ENCODE data around the gene WDR43.
A peak's percentile ranks its signal among the peaks of the same experiment; 100 is the strongest.

The WDR43 gene

DNA sequence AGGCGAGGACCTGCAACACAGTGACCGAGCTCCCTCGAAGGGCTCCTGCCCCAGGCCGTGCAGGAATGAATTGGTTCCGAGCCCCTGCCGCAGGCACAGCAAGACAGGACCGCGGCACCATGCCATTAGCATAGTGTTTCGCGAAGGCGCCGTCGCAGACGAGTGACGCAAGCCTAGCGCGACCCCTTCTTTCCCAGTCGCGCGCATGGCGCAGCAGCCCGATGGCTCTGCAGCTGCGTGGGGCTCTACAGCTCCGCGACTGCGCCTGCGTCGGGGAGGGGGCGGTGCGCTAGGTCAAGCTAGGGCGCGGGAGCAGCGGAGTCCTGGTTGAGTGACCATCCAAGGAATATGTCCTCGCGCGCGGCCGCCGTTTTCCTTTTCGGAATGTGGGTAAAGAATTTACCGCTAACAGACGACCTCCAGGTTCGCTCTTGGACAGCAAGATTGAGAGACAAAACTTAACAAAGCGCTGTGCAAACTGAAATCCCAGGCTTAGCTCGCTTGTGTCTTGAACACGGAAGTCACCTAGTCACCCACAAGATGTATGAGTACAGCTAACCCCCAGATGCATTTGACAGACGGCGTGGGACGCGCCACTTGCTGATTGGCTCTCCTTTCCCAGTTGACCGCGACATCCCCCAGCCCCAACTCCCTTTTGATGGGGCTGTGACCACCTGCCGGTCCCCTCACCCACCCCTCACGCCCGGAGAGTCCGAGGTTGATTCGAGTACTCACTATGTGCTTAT, 24.1 kb upstream of the WDR43 start, which contains the start of gene TRMT61B:
TRMT61B (minus strand) TSS at position 164 of the 746 bp plus-strand sequence; CDS start at position 132, 32 bp downstream.
- peak; percentile 98 for DNase-seq
- H3K4me3 ChIP-seq (ENCODE audit: low read depth, low read length) = peak within 1 kb of the TSS; percentile 100
- peaks cover 10% of the 10 kb centered on the region for H3K27me3 ChIP-seq
- H3K36me3 ChIP-seq = no peaks in the 10 kb centered on the region
- H3K9me3 ChIP-seq = no peaks in the 10 kb centered on the region
- H3K4me1 ChIP-seq = no peaks in the 10 kb centered on the region
- TF ChIP-seq, protein P1, sequence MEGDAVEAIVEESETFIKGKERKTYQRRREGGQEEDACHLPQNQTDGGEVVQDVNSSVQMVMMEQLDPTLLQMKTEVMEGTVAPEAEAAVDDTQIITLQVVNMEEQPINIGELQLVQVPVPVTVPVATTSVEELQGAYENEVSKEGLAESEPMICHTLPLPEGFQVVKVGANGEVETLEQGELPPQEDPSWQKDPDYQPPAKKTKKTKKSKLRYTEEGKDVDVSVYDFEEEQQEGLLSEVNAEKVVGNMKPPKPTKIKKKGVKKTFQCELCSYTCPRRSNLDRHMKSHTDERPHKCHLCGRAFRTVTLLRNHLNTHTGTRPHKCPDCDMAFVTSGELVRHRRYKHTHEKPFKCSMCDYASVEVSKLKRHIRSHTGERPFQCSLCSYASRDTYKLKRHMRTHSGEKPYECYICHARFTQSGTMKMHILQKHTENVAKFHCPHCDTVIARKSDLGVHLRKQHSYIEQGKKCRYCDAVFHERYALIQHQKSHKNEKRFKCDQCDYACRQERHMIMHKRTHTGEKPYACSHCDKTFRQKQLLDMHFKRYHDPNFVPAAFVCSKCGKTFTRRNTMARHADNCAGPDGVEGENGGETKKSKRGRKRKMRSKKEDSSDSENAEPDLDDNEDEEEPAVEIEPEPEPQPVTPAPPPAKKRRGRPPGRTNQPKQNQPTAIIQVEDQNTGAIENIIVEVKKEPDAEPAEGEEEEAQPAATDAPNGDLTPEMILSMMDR (IDR thresholded peaks at IDR 0.05; ENCODE audit: low read depth, low read length) = no peak

DNA sequence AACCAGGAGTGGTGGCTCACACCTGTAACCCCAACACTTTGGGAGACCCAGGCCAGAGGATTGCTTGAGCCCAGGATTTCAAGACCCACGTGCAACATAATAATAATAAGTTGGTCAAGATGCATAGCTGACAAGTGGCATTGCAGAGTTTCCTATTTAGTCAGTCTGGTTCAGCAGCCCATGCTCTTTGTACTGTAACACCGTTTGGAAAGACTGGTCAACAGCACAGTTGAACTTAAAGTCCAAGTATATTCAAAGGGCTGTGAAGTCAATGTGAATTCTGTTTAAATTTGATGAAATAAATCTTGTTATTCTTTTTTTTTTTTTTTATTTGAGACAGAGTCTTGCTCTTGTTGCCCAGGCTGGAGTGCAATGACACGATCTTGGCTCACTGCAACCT, 22.8 kb upstream of the WDR43 start:
- H3K4me3 ChIP-seq (ENCODE audit: low read depth, low read length) = no peak overlapping the region
- no peaks in the 10 kb centered on the region for H3K36me3 ChIP-seq
- TF ChIP-seq, protein P1 (IDR thresholded peaks at IDR 0.05; ENCODE audit: low read depth, low read length) = no peak
- H3K27me3 ChIP-seq = peaks cover 22% of the 10 kb centered on the region
- H3K9me3 ChIP-seq = no peaks in the 10 kb centered on the region
- no peaks in the 10 kb centered on the region for H3K4me1 ChIP-seq
- DNase-seq = no peak

DNA sequence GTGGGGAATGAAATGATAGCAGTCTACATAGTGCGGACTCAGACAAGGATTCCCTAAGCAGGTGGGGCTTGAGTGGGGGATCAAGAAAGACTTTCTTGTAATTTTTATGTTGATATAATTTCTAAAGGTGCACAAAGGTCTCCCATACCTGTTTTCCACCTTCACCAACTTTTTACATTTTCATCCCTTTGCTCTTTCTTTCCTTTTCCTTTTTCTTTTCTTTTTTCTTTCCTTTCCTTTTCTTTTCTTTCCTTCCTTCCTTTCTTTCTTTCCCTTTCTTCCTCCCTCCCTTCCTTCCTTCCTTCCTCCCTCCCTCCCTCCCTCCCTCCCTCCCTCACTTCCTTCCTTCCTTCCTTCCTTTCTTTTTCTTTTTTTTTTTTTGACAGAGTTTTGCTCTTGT, 14.3 kb upstream of the WDR43 start:
- no peaks in the 10 kb centered on the region for H3K9me3 ChIP-seq
- TF ChIP-seq, protein P1 (IDR thresholded peaks at IDR 0.05; ENCODE audit: low read depth, low read length) = no peak
- no peaks in the 10 kb centered on the region for H3K4me1 ChIP-seq
- H3K36me3 ChIP-seq = no peaks in the 10 kb centered on the region
- no peak overlapping the region for H3K4me3 ChIP-seq (ENCODE audit: low read depth, low read length)
- DNase-seq = no peak
- peaks cover 68% of the 10 kb centered on the region for H3K27me3 ChIP-seq

DNA sequence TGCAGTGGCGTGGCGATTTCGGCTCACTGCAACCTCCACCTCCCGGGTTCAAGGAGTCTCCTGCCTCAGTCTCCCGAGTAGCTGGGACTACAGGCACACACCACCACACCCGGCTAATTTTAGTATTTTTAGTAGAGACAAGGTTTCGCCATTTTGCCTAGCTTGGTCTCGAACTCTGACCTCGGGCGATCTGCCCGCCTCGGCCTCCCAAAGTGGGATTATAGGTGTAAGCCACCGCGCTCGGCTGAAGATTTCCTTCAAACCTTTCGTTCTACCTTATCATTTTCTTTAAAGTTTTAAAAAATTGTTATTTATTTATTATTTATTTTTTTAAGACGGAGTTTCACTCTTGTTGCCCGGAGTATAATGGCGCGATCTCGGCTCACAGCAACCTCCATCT, 979 bp upstream of the WDR43 start:
- Histone ChIP-seq H3K9me3 (no peaks in the 10 kb centered on the region), H3K4me1 (peaks cover 16% of the 10 kb centered on the region)
- TF ChIP-seq, protein P1 (IDR thresholded peaks at IDR 0.05; ENCODE audit: low read depth, low read length) = no peak

DNA sequence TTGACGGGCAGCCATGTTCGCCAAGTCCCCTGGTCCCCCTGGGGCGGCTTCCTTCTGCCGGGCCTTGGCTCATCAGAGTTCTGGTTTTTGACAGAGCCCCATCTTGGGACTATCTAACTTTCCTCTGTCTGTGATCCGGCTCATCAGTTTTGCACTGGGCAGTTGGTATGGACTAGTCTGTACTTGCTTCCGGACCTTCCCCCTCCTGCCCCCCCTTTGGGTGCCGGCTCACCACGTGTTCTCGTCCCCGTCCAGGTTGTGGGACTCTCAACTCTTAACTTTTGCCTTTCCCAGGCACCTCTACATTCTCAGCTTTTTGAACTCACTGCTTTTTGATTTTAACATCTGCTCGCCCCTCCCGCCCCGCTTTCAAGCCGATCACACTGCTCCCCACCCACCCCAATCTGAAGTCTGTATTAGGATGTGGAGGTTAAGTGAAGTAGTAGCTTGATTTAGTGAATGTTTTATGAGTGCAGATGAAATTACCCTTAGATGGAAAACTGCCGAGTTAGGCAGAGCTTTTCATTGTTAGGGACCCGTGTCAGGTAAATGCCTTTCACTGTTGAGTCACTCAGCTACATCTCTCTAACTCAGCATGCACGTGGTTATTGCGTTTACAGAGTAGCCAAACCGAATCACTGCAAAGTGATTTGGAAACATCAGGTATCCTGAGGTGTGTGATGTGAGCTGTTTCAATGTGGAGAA, 874 bp downstream of the WDR43 start:
- TF ChIP-seq, protein P1 (IDR thresholded peaks at IDR 0.05; ENCODE audit: low read depth, low read length) = no peak
- DNase-seq = peak; percentile 49
- H3K4me3 ChIP-seq (ENCODE audit: low read depth, low read length) = peak overlapping the region; percentile 99
- peaks cover 16% of the 10 kb centered on the region for H3K4me1 ChIP-seq
- H3K9me3 ChIP-seq = no peaks in the 10 kb centered on the region
- peaks cover 22% of the 10 kb centered on the region for H3K27me3 ChIP-seq
- peaks cover 20% of the 10 kb centered on the region for H3K36me3 ChIP-seq

More for the DNA sequence above, 979 bp upstream of the WDR43 start:
- no peak for DNase-seq
- no peak overlapping the region for H3K4me3 ChIP-seq (ENCODE audit: low read depth, low read length)
- peaks cover 20% of the 10 kb centered on the region for H3K36me3 ChIP-seq
- H3K27me3 ChIP-seq = peaks cover 30% of the 10 kb centered on the region

DNA sequence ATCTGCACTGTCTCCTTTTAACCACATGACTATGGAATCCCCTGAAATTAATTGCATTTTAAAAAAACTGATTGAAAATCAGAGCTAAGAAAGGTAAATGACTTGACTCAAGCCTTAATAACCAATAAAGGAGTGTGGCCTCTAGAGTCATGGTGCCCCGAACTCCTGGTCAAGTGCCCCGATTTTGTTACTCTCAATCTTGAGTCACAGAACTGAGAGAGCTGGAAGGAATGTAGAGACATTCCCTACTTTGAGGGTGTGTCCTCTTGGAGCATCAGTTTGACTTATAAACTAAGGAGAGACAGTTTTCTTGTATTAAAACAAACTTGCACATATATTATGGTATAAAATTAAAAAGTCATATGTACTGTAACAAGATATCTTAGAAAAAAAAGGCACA, 2.4 kb downstream of the WDR43 start:
- H3K27me3 ChIP-seq = peaks cover 12% of the 10 kb centered on the region
- peak overlapping the region; percentile 99 for H3K4me3 ChIP-seq (ENCODE audit: low read depth, low read length)
- TF ChIP-seq, protein P1 (IDR thresholded peaks at IDR 0.05; ENCODE audit: low read depth, low read length) = no peak
- DNase-seq = no peak
- peaks cover 16% of the 10 kb centered on the region for H3K4me1 ChIP-seq
- H3K36me3 ChIP-seq = peaks cover 32% of the 10 kb centered on the region
- H3K9me3 ChIP-seq = no peaks in the 10 kb centered on the region

All from BE2C (cell line).